Muscle of leg (tissue), 11 donors: Measurements from ENCODE around the gene ZRANB3. TPM values are rescaled to one million over a fixed set of nuclear protein-coding genes. Genes with fewer than 3 reads are reported as not detected.

ENCODE experiments used
- DNase-seq: peaks from one replicate; pipeline ENCODE4 v3.0.0; 2013
- H3K27ac ChIP-seq: one replicate; pipeline ENCODE4 v1.5.1; 2013; ENCODE audit warnings: mild to moderate bottlenecking, low read length, control low read depth
- H3K27me3 ChIP-seq: one replicate; pipeline ENCODE4 v1.6.1; 2013; ENCODE audit warnings: low read length; ENCODE audit not compliant: control insufficient read depth, insufficient read depth
- H3K36me3 ChIP-seq: one replicate; pipeline ENCODE4 v1.6.1; 2013; ENCODE audit warnings: low read length; ENCODE audit not compliant: control insufficient read depth, insufficient read depth
- H3K4me1 ChIP-seq: one replicate; pipeline ENCODE4 v1.6.1; 2013; ENCODE audit warnings: low read length; ENCODE audit not compliant: control insufficient read depth, insufficient read depth
- H3K4me3 ChIP-seq: one replicate; pipeline ENCODE4 v1.5.1; 2013; ENCODE audit warnings: low read length, control low read depth
- H3K9me3 ChIP-seq: replicated peaks from 2 replicates; pipeline ENCODE4 v1.6.1; 2013; ENCODE audit warnings: low read depth, low read length; ENCODE audit not compliant: control insufficient read depth
- WGBS: methylation state at CpG from one replicate; pipeline ENCODE4 v1.1.5; 2013; ENCODE audit warnings: missing lambda C conversion rate; ENCODE audit not compliant: insufficient coverage; 5-methylcytosine and 5-hydroxymethylcytosine counted together
- polyA plus RNA-seq, 8 donors: library from polyadenylated mRNA; unstranded; fragments of 120-200 nt; gene quantifications; one replicate each; pipeline versions ENCODE4 v1.2.1 to v1.2.3, GENCODE V29; 2013; ENCODE audit warnings: inconsistent platforms in 1 of 8, low replicate concordance in 1 of 8; ENCODE audit not compliant: insufficient read length in 8 of 8, insufficient read depth in 1 of 8
- total RNA-seq: library from RNA; stranded (reverse); fragments of 120-200 nt; gene quantifications from one replicate; pipeline ENCODE4 v1.2.4, GENCODE V29; 2013

Gene ZRANB3
- total and polyA plus RNA-seq, 9 donors = 4.9 to 9.1 (median 6.5) TPM

- Histone ChIP-seq H3K4me3 (no peak overlapping the region), H3K27ac (no peak overlapping the region), H3K9me3 (no peaks in the 10 kb centered on the region), H3K27me3 (no peaks in the 10 kb centered on the region), H3K36me3 (no peaks in the 10 kb centered on the region), H3K4me1 (no peaks in the 10 kb centered on the region)
- WGBS = no CpG with 5 or more reads among the region's 6 CpGs
- no peak for DNase-seq
Measured at GRCh38 chr2:135259123-135259522, 271.9 kb downstream of the ZRANB3 start.

DNA sequence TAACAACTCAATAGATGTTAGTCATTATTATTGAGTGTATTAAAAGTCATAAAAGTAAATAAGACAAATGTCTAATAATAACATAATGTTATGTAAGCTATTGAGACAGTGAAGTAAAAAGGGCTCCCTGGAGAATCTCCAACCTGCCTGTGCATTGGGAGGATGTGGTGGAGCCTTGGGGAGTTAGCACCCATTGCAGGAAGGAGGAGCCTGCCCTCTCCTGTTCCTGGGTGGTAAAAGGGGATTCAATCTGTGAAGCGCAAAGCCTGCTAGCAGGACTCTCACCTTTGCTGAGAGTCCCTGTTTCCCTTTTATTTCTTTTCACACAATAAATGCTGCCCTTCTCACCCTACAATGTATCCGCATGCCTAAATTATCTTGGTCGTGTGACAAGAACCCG lies 272.8 kb downstream of the ZRANB3 start:
- Histone ChIP-seq H3K9me3 (no peaks in the 10 kb centered on the region), H3K4me1 (no peaks in the 10 kb centered on the region), H3K27ac (no peak overlapping the region), H3K4me3 (no peak overlapping the region), H3K36me3 (no peaks in the 10 kb centered on the region), H3K27me3 (no peaks in the 10 kb centered on the region)
- DNase-seq = no peak
- WGBS = 100% methylated on average over 1 of the region's 4 CpGs

- H3K27ac ChIP-seq = no peak overlapping the region
- no peak overlapping the region for H3K4me3 ChIP-seq
- H3K27me3 ChIP-seq = no peaks in the 10 kb centered on the region
- H3K36me3 ChIP-seq = no peaks in the 10 kb centered on the region
- no peaks in the 10 kb centered on the region for H3K4me1 ChIP-seq
- no peaks in the 10 kb centered on the region for H3K9me3 ChIP-seq
- WGBS = 100% methylated on average over 1 of the region's 2 CpGs
- DNase-seq = no peak
Measured at GRCh38 chr2:135257383-135258090, 273.5 kb downstream of the ZRANB3 start.

DNA sequence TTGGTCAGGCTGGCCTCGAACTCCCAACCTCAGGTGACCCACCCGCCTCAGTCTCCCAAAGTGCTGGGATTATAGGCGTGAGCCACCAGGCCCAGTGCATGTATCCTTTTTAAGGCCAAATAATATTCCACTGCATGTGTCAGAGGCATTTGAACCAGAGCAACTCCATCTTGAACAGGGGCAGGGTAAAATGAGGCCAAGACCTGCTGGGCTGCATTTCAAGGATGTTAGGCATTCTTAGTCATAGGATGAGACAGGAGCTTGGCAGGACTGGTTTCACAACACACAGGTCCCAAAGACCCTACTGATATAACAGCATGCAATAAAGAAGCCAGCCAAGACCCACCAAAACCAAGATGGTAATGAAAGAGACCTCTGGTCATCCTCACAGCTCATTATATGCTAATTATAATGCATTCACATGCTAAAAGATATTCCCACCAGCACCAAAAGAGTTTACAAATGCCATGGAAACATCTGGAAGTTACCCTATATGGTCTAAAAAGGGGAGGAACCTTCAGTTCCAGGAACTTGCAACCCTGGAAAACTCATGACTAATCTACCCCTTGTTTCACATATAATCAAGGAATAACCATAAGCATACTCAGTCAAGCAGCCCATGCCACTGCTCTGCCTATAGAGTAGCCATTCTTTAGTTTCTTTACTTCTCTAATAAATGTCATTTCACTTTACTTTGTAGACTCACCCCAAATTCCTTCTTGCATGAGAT lies 274.3 kb downstream of the ZRANB3 start:
- Histone ChIP-seq H3K4me1 (no peaks in the 10 kb centered on the region), H3K4me3 (no peak overlapping the region), H3K9me3 (no peaks in the 10 kb centered on the region), H3K36me3 (no peaks in the 10 kb centered on the region), H3K27me3 (no peaks in the 10 kb centered on the region), H3K27ac (no peak overlapping the region)
- DNase-seq = no peak
- WGBS = 100% methylated on average over 2 of the region's 3 CpGs

DNA sequence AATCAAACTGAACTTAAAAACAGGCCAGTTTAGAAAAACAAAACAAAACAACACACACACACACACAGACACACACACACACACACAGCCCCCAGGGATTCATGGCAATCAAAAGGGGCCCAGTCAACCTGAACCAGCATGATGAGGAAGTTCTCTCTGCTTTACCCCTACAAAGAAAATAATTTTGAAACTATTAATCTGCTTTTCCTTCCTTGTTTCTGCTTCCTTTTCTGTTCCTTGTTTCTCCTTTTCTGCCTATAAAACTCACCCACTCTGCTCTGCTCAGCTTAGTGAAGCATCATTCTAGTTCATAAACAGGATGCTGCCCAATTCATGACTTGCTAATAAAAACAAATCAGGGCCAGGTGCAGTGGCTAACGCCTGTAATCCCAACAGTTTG lies 275.8 kb downstream of the ZRANB3 start:
- no peak for DNase-seq
- Histone ChIP-seq H3K27ac (no peak overlapping the region), H3K27me3 (no peaks in the 10 kb centered on the region), H3K9me3 (peaks cover 2% of the 10 kb centered on the region), H3K4me3 (no peak overlapping the region), H3K4me1 (no peaks in the 10 kb centered on the region), H3K36me3 (no peaks in the 10 kb centered on the region)
- WGBS = no CpG with 5 or more reads among the region's 1 CpG

DNA sequence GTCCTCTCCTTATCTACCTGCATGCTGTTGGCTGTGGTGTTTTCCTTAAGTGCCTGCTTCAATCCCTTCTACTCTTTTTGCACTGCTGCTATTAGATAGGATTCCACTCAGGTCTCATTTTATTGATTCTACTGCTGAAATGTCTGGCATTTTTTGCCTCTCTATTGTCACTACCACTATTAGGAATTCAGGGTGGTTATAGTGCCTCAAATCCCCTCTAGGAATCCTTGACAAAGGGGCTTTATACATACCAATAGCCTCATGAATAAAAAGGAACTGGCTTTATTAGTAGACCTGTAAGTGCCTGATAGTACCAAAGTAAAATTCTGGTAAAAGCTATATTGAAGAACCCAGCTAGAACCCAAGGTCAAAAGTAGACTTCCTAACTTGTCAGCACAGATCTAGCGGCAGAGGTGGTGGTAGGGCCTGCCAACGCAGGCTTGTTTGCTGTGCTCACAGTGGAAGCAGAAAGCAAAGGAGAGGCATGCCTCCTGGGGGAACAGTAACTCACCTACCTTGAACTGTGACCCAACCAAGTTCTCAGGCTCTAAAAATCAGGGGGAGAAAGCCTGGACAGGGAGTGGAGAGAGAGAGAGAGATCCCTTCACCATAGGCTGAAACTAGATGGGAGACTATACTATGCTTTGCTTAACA lies 278.1 kb downstream of the ZRANB3 start:
- DNase-seq = no peak
- Histone ChIP-seq H3K9me3 (peaks cover 2% of the 10 kb centered on the region), H3K36me3 (no peaks in the 10 kb centered on the region), H3K27me3 (no peaks in the 10 kb centered on the region), H3K4me3 (no peak overlapping the region), H3K27ac (no peak overlapping the region), H3K4me1 (no peaks in the 10 kb centered on the region)
- no CpG with 5 or more reads among the region's 2 CpGs for WGBS

GRCh38 chr2:135248611-135249010 lies 282.4 kb downstream of the ZRANB3 start:
- no peaks in the 10 kb centered on the region for H3K27me3 ChIP-seq
- 100% methylated on average over 2 of the region's 5 CpGs for WGBS
- H3K4me1 ChIP-seq = no peaks in the 10 kb centered on the region
- H3K9me3 ChIP-seq = peaks cover 2% of the 10 kb centered on the region
- no peak overlapping the region for H3K4me3 ChIP-seq
- H3K36me3 ChIP-seq = no peaks in the 10 kb centered on the region
- H3K27ac ChIP-seq = no peak overlapping the region
- DNase-seq = no peak

GRCh38 chr2:135246711-135247270 lies 284.2 kb downstream of the ZRANB3 start:
- H3K27me3 ChIP-seq = no peaks in the 10 kb centered on the region
- no peak overlapping the region for H3K4me3 ChIP-seq
- no peak overlapping the region for H3K27ac ChIP-seq
- no peak for DNase-seq
- no peaks in the 10 kb centered on the region for H3K36me3 ChIP-seq
- no peaks in the 10 kb centered on the region for H3K4me1 ChIP-seq
- WGBS = no CpG with 5 or more reads among the region's 2 CpGs
- peaks cover 2% of the 10 kb centered on the region for H3K9me3 ChIP-seq

- H3K4me3 ChIP-seq = no peak overlapping the region
- H3K4me1 ChIP-seq = no peaks in the 10 kb centered on the region
- no peaks in the 10 kb centered on the region for H3K36me3 ChIP-seq
- no peaks in the 10 kb centered on the region for H3K9me3 ChIP-seq
- DNase-seq = no peak
- no peaks in the 10 kb centered on the region for H3K27me3 ChIP-seq
- H3K27ac ChIP-seq = no peak overlapping the region
Measured at GRCh38 chr2:135245071-135245470, 285.9 kb downstream of the ZRANB3 start.

GRCh38 chr2:135238651-135239050 lies 292.4 kb downstream of the ZRANB3 start:
- no peak overlapping the region for H3K27ac ChIP-seq
- peaks cover 2% of the 10 kb centered on the region for H3K36me3 ChIP-seq
- DNase-seq = no peak
- no peaks in the 10 kb centered on the region for H3K9me3 ChIP-seq
- WGBS = 100% methylated on average over 1 of the region's 2 CpGs
- no peak overlapping the region for H3K4me3 ChIP-seq
- H3K4me1 ChIP-seq = no peaks in the 10 kb centered on the region
- H3K27me3 ChIP-seq = no peaks in the 10 kb centered on the region
